Colonic mucosa (tissue), 4 donors: ENCODE data around the gene PFDN5. TPM values are rescaled to one million over a fixed set of nuclear protein-coding genes. Genes with fewer than 3 reads are reported as not detected.

Experiments
- DNase-seq: peaks from one replicate; pipeline ENCODE4 v3.0.0-alpha.2; 2020
- H3K27ac ChIP-seq: fragments of 200-600 bp; one replicate; pipeline ENCODE4 v1.8.0; 2021
- H3K27me3 ChIP-seq: fragments of 200-600 bp; one replicate; pipeline ENCODE4 v1.8.0; 2021
- H3K36me3 ChIP-seq: fragments of 200-600 bp; one replicate; pipeline ENCODE4 v1.8.0; 2021
- H3K4me1 ChIP-seq: fragments of 200-600 bp; one replicate; pipeline ENCODE4 v1.8.0; 2021; ENCODE audit warnings: mild to moderate bottlenecking
- H3K4me3 ChIP-seq: fragments of 200-600 bp; one replicate; pipeline ENCODE4 v1.8.0; 2021
- H3K9ac ChIP-seq, 2 donors: one replicate each; pipeline ENCODE4 v1.7.0; 2013; ENCODE audit warnings: control low read depth in 2 of 2, low read depth in 2 of 2, low read length in 2 of 2
- H3K9me3 ChIP-seq: fragments of 200-600 bp; one replicate; pipeline ENCODE4 v1.8.0; 2021
- CTCF ChIP-seq: fragments of 200-600 bp; IDR thresholded peaks from one replicate; pipeline ENCODE4 v1.8.0; 2022; ENCODE audit warnings: antibody characterized with exemption, mild to moderate bottlenecking
- intact Hi-C: fragments of 100-400 bp; cut with DNase I; formaldehyde crosslinking; loops from one replicate; pipeline ENCODE4 v1.14.1; 2022
- total RNA-seq, 2 donors: library from RNA; stranded (reverse); fragmentation: NEBNext Ultra II Directional in 1 of 2; extraction: Animal tissue kit (Norgen Biotek cat#: 25700) in 1 of 2; gene quantifications; one replicate each; pipeline ENCODE4 v1.2.1, GENCODE V29; 2021
- donor health status: healthy.
- donor health status: DM: no; HTN: no; CAD: no.
- donor health status: DM: no; HTN: no; CAD: no.

PFDN5 gene
- total RNA-seq, 2 donors from 2014 or later, result 247 to 305 TPM

GRCh38 chr12:53255996-53256395 lies 39.3 kb upstream of the PFDN5 start:
- Histone ChIP-seq H3K4me3 (no peak overlapping the region), H3K27ac (no peak overlapping the region), H3K36me3 (no peaks in the 10 kb centered on the region), H3K27me3 (no peaks in the 10 kb centered on the region), H3K4me1 (peaks cover 3% of the 10 kb centered on the region), H3K9me3 (no peaks in the 10 kb centered on the region), H3K9ac (no peak overlapping the region)
- intact Hi-C loops, result no loop called here
- no peak for TF ChIP-seq CTCF
- no peak for DNase-seq

GRCh38 chr12:53258541-53259539 lies 36.5 kb upstream of the PFDN5 start:
- Histone ChIP-seq H3K4me3 (no peak overlapping the region), H3K27me3 (no peaks in the 10 kb centered on the region), H3K36me3 (no peaks in the 10 kb centered on the region), H3K9me3 (no peaks in the 10 kb centered on the region), H3K9ac (no peak overlapping the region), H3K27ac (no peak overlapping the region), H3K4me1 (no peaks in the 10 kb centered on the region)
- no peak for DNase-seq
- intact Hi-C loops, result no loop called here
- TF ChIP-seq CTCF, result no peak

- Histone ChIP-seq H3K27me3 (no peaks in the 10 kb centered on the region), H3K36me3 (no peaks in the 10 kb centered on the region), H3K9ac (no peak overlapping the region), H3K4me3 (no peak overlapping the region), H3K4me1 (no peaks in the 10 kb centered on the region), H3K27ac (no peak overlapping the region), H3K9me3 (no peaks in the 10 kb centered on the region)
- TF ChIP-seq CTCF, result no peak
- intact Hi-C loops, result no loop called here
- no peak for DNase-seq
Measured at GRCh38 chr12:53259891-53260290, 35.5 kb upstream of the PFDN5 start.

- Histone ChIP-seq H3K27ac (no peak overlapping the region), H3K4me3 (no peak overlapping the region), H3K4me1 (peaks cover 4% of the 10 kb centered on the region), H3K27me3 (no peaks in the 10 kb centered on the region), H3K36me3 (no peaks in the 10 kb centered on the region), H3K9ac (no peak overlapping the region), H3K9me3 (no peaks in the 10 kb centered on the region)
- DNase-seq, result no peak
- TF ChIP-seq CTCF, result no peak
- intact Hi-C loops, result no loop called here
Measured at GRCh38 chr12:53265783-53266182, 29.6 kb upstream of the PFDN5 start.

- Histone ChIP-seq H3K9me3 (no peaks in the 10 kb centered on the region), H3K4me1 (peaks cover 4% of the 10 kb centered on the region), H3K27ac (no peak overlapping the region), H3K4me3 (peak overlapping the region; percentile 63), H3K9ac (peak overlapping the region in 1 of 2 donors; percentile 67), H3K36me3 (no peaks in the 10 kb centered on the region), H3K27me3 (no peaks in the 10 kb centered on the region)
- intact Hi-C loops, result no loop called here
- no peak for TF ChIP-seq CTCF
- peak; percentile 32 for DNase-seq
Measured at GRCh38 chr12:53267306-53267998, 27.9 kb upstream of the PFDN5 start.
